GM12878 (cell line): ENCODE data around the gene SMU1. TPM values are rescaled to one million over a fixed set of nuclear protein-coding genes. Genes with fewer than 3 reads are reported as not detected.

Experiments
- ATAC-seq: fragments of 200-7000 bp; cut with Tn5 transposase; 3 replicates; pipeline ENCODE4 v1.9.1; 2020; ENCODE audit warnings: mild to moderate bottlenecking, moderate library complexity
- BruUV-seq: library from RNA; stranded (reverse); fragments of 400-500 nt; replicated peaks from 2 replicates; lab custom pipeline; 2021; lab: Mats Ljungman, UMichigan
- CTCF ChIA-PET: fragments of 300-600 bp; sonication (Branson Sonifier 250); formaldehyde crosslinking; extraction: SDS; loops from one replicate; lab custom pipeline; 2021; ENCODE audit warnings: inconsistent platforms; lab: Yijun Ruan, JAX
- POLR2A ChIA-PET: fragments of 350-600 bp; formaldehyde crosslinking; extraction: SDS; loops from one replicate; lab custom pipeline; 2021; ENCODE audit warnings: inconsistent platforms; lab: Charles Lee
- RAD21 ChIA-PET: fragments of 300-600 bp; sonication (Branson Sonifier 250); formaldehyde crosslinking; loops from one replicate; lab custom pipeline; 2023; ENCODE audit warnings: antibody characterized with exemption; ENCODE audit not compliant: unreplicated experiment; lab: Charles Lee
- SMC1A ChIA-PET: fragments of 300-600 bp; sonication (Branson Sonifier 250); formaldehyde crosslinking; loops from one replicate; lab custom pipeline; 2023; ENCODE audit not compliant: unreplicated experiment, uncharacterized antibody; lab: Charles Lee
- DNase-seq: peaks from one replicate; pipeline ENCODE4 v3.0.0-alpha.2; 2011; ENCODE audit warnings: low read depth, low spot score
- FAIRE-seq: peaks from 3 replicates; lab custom pipeline; 2011; peaks lifted over from hg19 to GRCh38; lab: Jason Lieb, UNC
- H2AFZ ChIP-seq: 2 replicates; pipeline ENCODE4 v1.6.0; 2011; ENCODE audit warnings: low read depth, low read length, control low read depth; ENCODE audit not compliant: control insufficient read depth
- H3K27ac ChIP-seq: 2 replicates; pipeline ENCODE4 v1.5.1; 2011; ENCODE audit warnings: control low read depth; ENCODE audit not compliant: control insufficient read depth, insufficient read depth
- H3K27me3 ChIP-seq, 2 experiments: replicated peaks in 1 of 2; 2 replicates each; pipeline versions ENCODE4 v1.6.0 to v1.6.1; 2011; ENCODE audit warnings: low read length in 1 of 2; ENCODE audit not compliant: control insufficient read depth in 2 of 2, insufficient read depth in 2 of 2
- H3K36me3 ChIP-seq, 2 experiments: 2 replicates each; pipeline ENCODE4 v1.5.1; 2011; ENCODE audit warnings: low read length in 1 of 2; ENCODE audit not compliant: control insufficient read depth in 2 of 2, insufficient read depth in 2 of 2
- H3K4me1 ChIP-seq: 2 replicates; pipeline ENCODE4 v1.6.1; 2011; ENCODE audit warnings: mild to moderate bottlenecking, low read length, moderate library complexity, mixed read lengths; ENCODE audit not compliant: control insufficient read depth, insufficient read depth
- H3K4me2 ChIP-seq: 2 replicates; pipeline ENCODE4 v1.6.0; 2011; ENCODE audit warnings: control low read depth; ENCODE audit not compliant: control insufficient read depth, insufficient read depth
- H3K4me3 ChIP-seq: fragments of 200-600 bp; sonication (generic); 2 replicates; pipeline ENCODE4 v1.5.1; 2016
- H3K79me2 ChIP-seq: 2 replicates; pipeline ENCODE4 v1.6.0; 2011; ENCODE audit warnings: low read length; ENCODE audit not compliant: control insufficient read depth, insufficient read depth
- H3K9ac ChIP-seq: 2 replicates; pipeline ENCODE4 v1.8.0; 2011; ENCODE audit warnings: low read length, control low read depth, mixed read lengths; ENCODE audit not compliant: control insufficient read depth, insufficient read depth
- H3K9me3 ChIP-seq: replicated peaks from 3 replicates; pipeline ENCODE4 v1.5.1; 2011; ENCODE audit warnings: mild to moderate bottlenecking, low read length; ENCODE audit not compliant: control insufficient read depth, insufficient read depth
- H4K20me1 ChIP-seq: 2 replicates; pipeline ENCODE4 v1.6.0; 2011; ENCODE audit not compliant: control insufficient read depth, insufficient read depth
- ELK1 ChIP-seq: IDR thresholded peaks from 2 replicates; pipeline ENCODE4 v1.6.1; 2012; ENCODE audit warnings: low read depth, low read length, improper control_type of control experiment
- EP300 ChIP-seq, 2 experiments: fragments of 150-350 bp in 1 of 2; IDR thresholded peaks; 2 replicates each; pipeline ENCODE4 v1.6.1; 2011 to 2012; ENCODE audit warnings: low read depth in 2 of 2, low read length in 2 of 2, borderline replicate concordance in 1 of 2, improper control_type of control experiment in 1 of 2, inconsistent platforms in 1 of 2; ENCODE audit not compliant: control insufficient read depth in 1 of 2
- MYB ChIP-seq: fragments of 150-350 bp; IDR thresholded peaks from 2 replicates; pipeline ENCODE4 v1.6.1; 2014; ENCODE audit warnings: mild to moderate bottlenecking, low read depth, low read length, borderline replicate concordance
- NR2C2 ChIP-seq: IDR thresholded peaks from 2 replicates; pipeline ENCODE4 v1.6.1; 2011; ENCODE audit warnings: borderline replicate concordance, low read depth; ENCODE audit not compliant: control insufficient read depth, insufficient read length
- PML ChIP-seq: IDR thresholded peaks from 2 replicates; pipeline ENCODE4 v1.6.1; 2012; ENCODE audit warnings: low read length, inconsistent platforms
- RBBP5 ChIP-seq: fragments of 200-600 bp; sonication (generic); conservative IDR thresholded peaks from 2 replicates; pipeline ENCODE4 v1.6.1; 2016
- SMARCA5 ChIP-seq: fragments of 450-650 bp; IDR thresholded peaks from 2 replicates; pipeline ENCODE4 v1.6.1; 2017; ENCODE audit warnings: mild to moderate bottlenecking
- STAT3 ChIP-seq: IDR thresholded peaks from 2 replicates; pipeline ENCODE4 v1.6.1; 2011; ENCODE audit warnings: low read depth, low read length, improper control_type of control experiment
- ZBED1 ChIP-seq: IDR thresholded peaks from 2 replicates; pipeline ENCODE4 v1.6.1; 2016; ENCODE audit warnings: borderline replicate concordance
- WGBS: methylation state at CpG from one replicate; pipeline ENCODE4 v1.1.6; 2016; ENCODE audit warnings: low lambda C conversion rate; ENCODE audit not compliant: insufficient replicate concordance, insufficient coverage; ENCODE audit errors: missing lambda C conversion rate; 5-methylcytosine and 5-hydroxymethylcytosine counted together
- in situ Hi-C: fragments of 300-500 bp; cut with MboI; formaldehyde crosslinking; loops from 9 replicates; pipeline ENCODE4 v1.14.3; 2018; ENCODE audit warnings: mixed read lengths
- intact Hi-C: fragments of 100-400 bp; cut with micrococcal nuclease; formaldehyde crosslinking; loops from one replicate; pipeline ENCODE4 v1.14.2; 2022; ENCODE audit not compliant: unreplicated experiment
- polyA plus RNA-seq, 11 experiments: library from polyadenylated mRNA; depleted of rRNA in 4 of 11; unstranded in 6 of 11; stranded (reverse) in 5 of 11; fragments of >200 nt; fragmentation: Nextera tagmentation in 4 of 11; fragmentation: Illumina TruSeq in 1 of 11; extraction: Ambion mirVana in 4 of 11; extraction: Trizol in 1 of 11; gene quantifications; 1 replicate in 1 of 11; 2 replicates in 10 of 11; pipeline versions ENCODE4 v1.2.1 to v1.2.3, GENCODE V29; 2011 to 2016; ENCODE audit warnings: inconsistent platforms in 2 of 11, missing spikeins in 2 of 11, low read depth in 1 of 11
- total RNA-seq, 4 experiments: library from RNA; depleted of rRNA in 3 of 4; stranded (reverse); fragments of >200 nt in 3 of 4; fragmentation: Illumina TruSeq in 1 of 4; extraction: Trizol in 1 of 4; gene quantifications; 2 replicates each; pipeline versions ENCODE4 v1.2.1 to v1.2.3, GENCODE V29; 2013 to 2021
- TF ChIP-seq, protein P1 (sequence below): fragments of 450-650 bp; IDR thresholded peaks from 2 replicates; pipeline ENCODE4 v1.6.1; 2016; ENCODE audit warnings: mild to moderate bottlenecking

The SMU1 gene
- total and polyA plus RNA-seq, 10 of the 15 experiments (the other 5 are each of a cell fraction or from before 2014, with no cell fraction given), result 18.5 to 34.6 (median 20.9) TPM

DNA sequence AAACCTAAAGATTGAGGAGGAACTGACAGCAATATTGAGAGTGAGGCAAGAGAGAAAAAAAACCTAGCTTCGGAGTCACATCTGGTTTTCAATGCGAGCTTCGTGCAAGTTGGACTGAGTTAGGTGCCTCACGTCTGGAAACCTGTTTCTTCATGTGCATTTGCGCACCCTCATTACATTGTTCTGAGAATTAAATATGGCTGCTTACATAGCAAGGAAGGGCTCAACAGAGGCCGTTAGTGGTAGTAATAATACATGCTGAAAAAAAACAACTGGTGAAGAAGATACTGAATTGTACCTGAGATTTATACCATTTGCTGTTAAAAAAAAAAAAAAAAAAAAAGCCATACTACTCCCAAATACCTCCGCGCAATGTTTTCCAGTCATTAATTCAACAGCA, 32.8 kb downstream of the SMU1 start:
- Histone ChIP-seq H3K4me1 (peaks cover 6% of the 10 kb centered on the region), H4K20me1 (no peaks in the 10 kb centered on the region), H3K27me3 (no peaks in the 10 kb centered on the region), H3K27ac (no peak overlapping the region), H3K9ac (peak overlapping the region; percentile 58), H2AFZ (peak overlapping the region; percentile 64), H3K36me3 (peaks cover 1 to 14% of the 10 kb centered on the region in 2 experiments), H3K4me3 (peak overlapping the region; percentile 31; the same call in 1 of the 2 replicates), H3K4me2 (peak overlapping the region; percentile 94), H3K9me3 (no peaks in the 10 kb centered on the region), H3K79me2 (no peaks in the 10 kb centered on the region)
- FAIRE-seq, result no peak
- CTCF ChIA-PET, result interaction anchor here (0.6 to 3.1 kb wide), 3 partner anchors 183 to 1849 kb away, joined by 3 to 9 read pairs (median 3); no protein-coding TSS in a partner anchor
- POLR2A ChIA-PET, result interaction anchor here (0.6 to 1.5 kb wide), 3 partner anchors 15 to 184 kb away, joined by 3 to 6 read pairs (median 4); partner anchors contain the start of gene DNAJA1
- intact Hi-C loops, result no loop called here
- RAD21 ChIA-PET, result no interaction called here
- no peak for TF ChIP-seq RBBP5
- TF ChIP-seq, protein P1, sequence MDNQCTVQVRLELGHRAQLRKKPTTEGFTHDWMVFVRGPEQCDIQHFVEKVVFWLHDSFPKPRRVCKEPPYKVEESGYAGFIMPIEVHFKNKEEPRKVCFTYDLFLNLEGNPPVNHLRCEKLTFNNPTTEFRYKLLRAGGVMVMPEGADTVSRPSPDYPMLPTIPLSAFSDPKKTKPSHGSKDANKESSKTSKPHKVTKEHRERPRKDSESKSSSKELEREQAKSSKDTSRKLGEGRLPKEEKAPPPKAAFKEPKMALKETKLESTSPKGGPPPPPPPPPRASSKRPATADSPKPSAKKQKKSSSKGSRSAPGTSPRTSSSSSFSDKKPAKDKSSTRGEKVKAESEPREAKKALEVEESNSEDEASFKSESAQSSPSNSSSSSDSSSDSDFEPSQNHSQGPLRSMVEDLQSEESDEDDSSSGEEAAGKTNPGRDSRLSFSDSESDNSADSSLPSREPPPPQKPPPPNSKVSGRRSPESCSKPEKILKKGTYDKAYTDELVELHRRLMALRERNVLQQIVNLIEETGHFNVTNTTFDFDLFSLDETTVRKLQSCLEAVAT, result 0 out of 2 replicates have a peak, but pooled peaks have one; percentile 16
- in situ Hi-C loops, result no loop called here
- BruUV-seq, result no TSS peak
- no peak for DNase-seq
- peak; percentile 22 for ATAC-seq
- SMC1A ChIA-PET, result interaction anchor here (1.5 to 4.0 kb wide), 3 partner anchors 15 to 183 kb away, joined by 8 to 10 read pairs (median 8); no protein-coding TSS in a partner anchor
- 50% methylated on average over 8 of the region's 8 CpGs for WGBS

GRCh38 chr9:33042473-33042872, 34.0 kb downstream of the SMU1 start:
- BruUV-seq, result no TSS peak
- no peaks in the 10 kb centered on the region for H4K20me1 ChIP-seq
- peaks cover 1 to 15% of the 10 kb centered on the region in 2 experiments for H3K36me3 ChIP-seq
- H3K27ac ChIP-seq, result no peak overlapping the region
- intact Hi-C loops, result no loop called here
- H3K9ac ChIP-seq, result no peak overlapping the region
- ChIA-PET SMC1A (interaction anchor here (4.0 kb wide), 1 partner anchor 14 kb away, joined by 10 read pairs; no protein-coding TSS in a partner anchor), RAD21 (no interaction called here), CTCF (no interaction called here), POLR2A (interaction anchor here (1.0 to 1.5 kb wide), 2 partner anchors 14 to 17 kb away, joined by 3 to 6 read pairs; partner anchors contain the start of gene DNAJA1)
- ATAC-seq (no peak), FAIRE-seq (no peak), DNase-seq (no peak)
- WGBS, result 91% methylated on average over 8 of the region's 8 CpGs
- no peaks in the 10 kb centered on the region for H3K27me3 ChIP-seq
- in situ Hi-C loops, result no loop called here
- no peak overlapping the region for H3K4me2 ChIP-seq
- H2AFZ ChIP-seq, result no peak overlapping the region
- H3K9me3 ChIP-seq, result no peaks in the 10 kb centered on the region
- no peak overlapping the region for H3K4me3 ChIP-seq
- peaks cover 6% of the 10 kb centered on the region for H3K4me1 ChIP-seq
- no peaks in the 10 kb centered on the region for H3K79me2 ChIP-seq
- no peak for TF ChIP-seq SMARCA5
- TF ChIP-seq MYB, result no peak
- no peak for TF ChIP-seq RBBP5
- no peak for TF ChIP-seq PML
- no peak for TF ChIP-seq NR2C2
- no peak for TF ChIP-seq ZBED1
- no peak for TF ChIP-seq ELK1
- TF ChIP-seq EP300 (IDR thresholded peaks at IDR 0.05; ENCODE audit: borderline replicate concordance in 1 of 2, control insufficient read depth in 1 of 2, low read depth in 2 of 2, low read length in 2 of 2), result no peak
- TF ChIP-seq STAT3, result no peak
